HUDEP-2 (cell line): ENCODE data around the gene RAD21L1.

Experiments
- DNase-seq, 76 experiments: peaks; one replicate each; lab custom pipeline; 2025; ENCODE audit not compliant: unreplicated experiment in 76 of 76; lab: John Stamatoyannopoulos, UW

Gene RAD21L1

GRCh38 chr20:1225783-1226654, at the start of gene RAD21L1:
Gene RAD21L1, plus strand, starts transcription at chr20:1226044. Its CDS starts 2,410 bp downstream, at chr20:1228454.
- DNase-seq = peak in 59 of 76 experiments; percentile 11 to 91 (median 71)

GRCh38 chr20:1177680-1178079, 48.2 kb upstream of the RAD21L1 start:
- DNase-seq = peak in 23 of 76 experiments; percentile 1 to 51 (median 19)

GRCh38 chr20:1178103-1178502, 47.7 kb upstream of the RAD21L1 start:
- DNase-seq = no peak

- no peak for DNase-seq
Measured at GRCh38 chr20:1178623-1179022, 47.2 kb upstream of the RAD21L1 start.

- DNase-seq = no peak
Measured at GRCh38 chr20:1180949-1181348, 44.9 kb upstream of the RAD21L1 start.

- no peak for DNase-seq
Measured at GRCh38 chr20:1182106-1182505, 43.7 kb upstream of the RAD21L1 start.

- no peak for DNase-seq
Measured at GRCh38 chr20:1183153-1183552, 42.7 kb upstream of the RAD21L1 start.

- DNase-seq = no peak
Measured at GRCh38 chr20:1184260-1184637, 41.6 kb upstream of the RAD21L1 start.

- DNase-seq = peak in 1 of 76 experiments; percentile 12
Measured at GRCh38 chr20:1184638-1185315, 41.1 kb upstream of the RAD21L1 start, which contains the start of gene TMEM74B. Gene TMEM74B, minus strand, starts transcription at chr20:1184981. Its CDS starts 1,180 bp downstream, at chr20:1183801.

GRCh38 chr20:1185316-1185741, 40.5 kb upstream of the RAD21L1 start:
- peak in 1 of 76 experiments; percentile 36 for DNase-seq

- peak in 57 of 76 experiments; percentile 7 to 72 (median 44) for DNase-seq
Measured at GRCh38 chr20:1185790-1186334, 40.0 kb upstream of the RAD21L1 start.

- DNase-seq = no peak
Measured at GRCh38 chr20:1186367-1186991, 39.4 kb upstream of the RAD21L1 start.

GRCh38 chr20:1187605-1188171, 38.2 kb upstream of the RAD21L1 start:
- peak in 52 of 76 experiments; percentile 14 to 85 (median 57) for DNase-seq

GRCh38 chr20:1188347-1188746, 37.5 kb upstream of the RAD21L1 start:
- DNase-seq = no peak

GRCh38 chr20:1189827-1190226, 36.0 kb upstream of the RAD21L1 start:
- DNase-seq = no peak

- DNase-seq = peak in 20 of 76 experiments; percentile 3 to 61 (median 30)
Measured at GRCh38 chr20:1190847-1191246, 35.0 kb upstream of the RAD21L1 start.

- DNase-seq = no peak
Measured at GRCh38 chr20:1191299-1191698, 34.5 kb upstream of the RAD21L1 start.

GRCh38 chr20:1195226-1195625, 30.6 kb upstream of the RAD21L1 start:
- DNase-seq = no peak

GRCh38 chr20:1196634-1197033, 29.2 kb upstream of the RAD21L1 start:
- DNase-seq = no peak

GRCh38 chr20:1197801-1198200, 28.0 kb upstream of the RAD21L1 start:
- no peak for DNase-seq
